CD4-positive, CD25-positive, alpha-beta regulatory T cell (primary cell): ENCODE measurements around the gene OR10A3. TPM values are rescaled to one million over a fixed set of nuclear protein-coding genes. Genes with fewer than 3 reads are reported as not detected.

ENCODE experiments used
- ATAC-seq, 2 donors: fragments of 150-1000 bp; cut with Tn5 transposase; one replicate each; pipeline ENCODE4 v1.10.0; 2021; ENCODE audit warnings: low read depth in 2 of 2, moderate number of reproducible peaks in 2 of 2, moderate library complexity in 1 of 2
- DNase-seq, 3 donors: peaks; one replicate each; pipeline versions ENCODE4 v3.0.0 to v3.0.0-alpha.2; 2012 to 2022; ENCODE audit warnings: mixed read lengths in 1 of 3
- H3K27ac ChIP-seq: one replicate; pipeline ENCODE4 v1.7.0; 2013; ENCODE audit warnings: mild to moderate bottlenecking, low read length; ENCODE audit not compliant: insufficient read depth, poor library complexity, severe bottlenecking
- H3K27me3 ChIP-seq: one replicate; pipeline ENCODE4 v1.7.0; 2013; ENCODE audit warnings: low read length; ENCODE audit not compliant: control insufficient read depth, insufficient read depth
- H3K36me3 ChIP-seq: one replicate; pipeline ENCODE4 v1.7.0; 2013; ENCODE audit warnings: mild to moderate bottlenecking, low read length, moderate library complexity; ENCODE audit not compliant: control insufficient read depth, insufficient read depth
- H3K4me1 ChIP-seq: 2 replicates; pipeline ENCODE4 v1.7.0; 2013; ENCODE audit warnings: mild to moderate bottlenecking, low read length; ENCODE audit not compliant: insufficient read depth, control insufficient read depth, poor library complexity, severe bottlenecking
- H3K4me3 ChIP-seq: one replicate; pipeline ENCODE4 v1.7.0; 2013; ENCODE audit warnings: low read depth, mild to moderate bottlenecking, low read length, moderate library complexity
- H3K9me3 ChIP-seq, 2 experiments: 1 replicate in 1 of 2; 2 replicates in 1 of 2; pipeline ENCODE4 v1.7.0; 2013; ENCODE audit warnings: low read length in 2 of 2, mild to moderate bottlenecking in 1 of 2, moderate library complexity in 1 of 2; ENCODE audit not compliant: control insufficient read depth in 2 of 2
- H3K27ac Mint-ChIP-seq, 3 donors: one replicate each; pipeline ENCODE4 v1.8.0; 2020 to 2022; ENCODE audit warnings: mild to moderate bottlenecking in 3 of 3, mixed read lengths in 3 of 3, moderate library complexity in 2 of 3
- H3K27me3 Mint-ChIP-seq: one replicate; pipeline ENCODE4 v1.8.0; 2022; ENCODE audit warnings: mild to moderate bottlenecking, mixed read lengths
- H3K36me3 Mint-ChIP-seq: one replicate; pipeline ENCODE4 v1.8.0; 2020; ENCODE audit warnings: mixed read lengths
- H3K4me1 Mint-ChIP-seq, 4 donors: one replicate each; pipeline ENCODE4 v1.8.0; 2020 to 2022; ENCODE audit warnings: mixed read lengths in 4 of 4, mild to moderate bottlenecking in 1 of 4
- H3K4me3 Mint-ChIP-seq, 4 donors: one replicate each; pipeline ENCODE4 v1.8.0; 2020 to 2022; ENCODE audit warnings: mild to moderate bottlenecking in 4 of 4, mixed read lengths in 4 of 4, moderate library complexity in 3 of 4
- H3K9me3 Mint-ChIP-seq, 7 donors: one replicate each; pipeline ENCODE4 v1.8.0; 2020 to 2022; ENCODE audit warnings: mixed read lengths in 7 of 7, mild to moderate bottlenecking in 3 of 7, moderate library complexity in 2 of 7
- polyA plus RNA-seq, 4 donors: library from polyadenylated mRNA; unstranded; fragments of 300-500 nt; fragmentation: Illumina TruSeq; gene quantifications; one replicate each; pipeline ENCODE4 v1.2.3, GENCODE V29; 2021
- total RNA-seq: library from RNA; stranded (reverse); gene quantifications from one replicate; pipeline ENCODE4 v1.2.3, GENCODE V29; 2022

Gene OR10A3
- total and polyA plus RNA-seq, 5 donors from 2014 or later: not detected

- Histone ChIP-seq H3K9me3 (no peaks in the 10 kb centered on the region), H3K27ac (no peak overlapping the region), H3K27me3 (no peaks in the 10 kb centered on the region), H3K36me3 (no peaks in the 10 kb centered on the region), H3K4me1 (no peaks in the 10 kb centered on the region), H3K4me3 (no peak overlapping the region)
- no peaks in the 10 kb centered on the region for H3K27me3 Mint-ChIP-seq
- H3K27ac Mint-ChIP-seq: no peak overlapping the region
- H3K4me3 Mint-ChIP-seq: no peak overlapping the region
- DNase-seq: no peak
- no peaks in the 10 kb centered on the region for H3K4me1 Mint-ChIP-seq
- H3K9me3 Mint-ChIP-seq: peaks cover 0 to 3% (median 0%) of the 10 kb centered on the region in 7 donors
- no peaks in the 10 kb centered on the region for H3K36me3 Mint-ChIP-seq
- ATAC-seq: no peak
These were observed 4.9 kb downstream of the OR10A3 start for GRCh38 chr11:7936615-7937014.

DNA sequence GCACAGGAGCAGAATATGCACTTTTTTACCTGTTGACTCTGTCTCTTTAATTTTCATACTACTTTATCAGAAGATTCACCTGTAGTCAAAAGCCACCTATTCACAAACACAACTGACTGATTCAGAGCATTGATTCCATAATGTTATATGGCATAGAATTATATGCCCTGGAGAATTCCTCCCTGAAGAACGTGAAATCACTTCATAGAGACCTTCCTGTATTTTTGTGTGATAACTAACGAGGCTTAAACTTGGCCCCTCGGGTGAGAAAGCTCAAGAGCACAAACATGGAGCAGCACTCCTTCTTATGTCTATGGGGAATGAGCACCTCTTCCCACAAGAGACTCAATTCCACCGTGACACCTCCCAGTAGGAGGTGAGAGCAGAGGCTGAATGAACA is 10.3 kb downstream of the OR10A3 start, which contains the start of gene OR10A6:
OR10A6 (minus strand) TSS at position 101 of the 400 bp plus-strand sequence. CDS start 2,606 bp downstream, outside the sequence.
- no peaks in the 10 kb centered on the region for H3K36me3 ChIP-seq
- Mint-ChIP-seq H3K4me3 (no peak within 1 kb of the TSS), H3K9me3 (peaks cover 0 to 5% (median 0%) of the 10 kb centered on the region in 7 donors), H3K36me3 (no peaks in the 10 kb centered on the region), H3K27me3 (peaks cover 4% of the 10 kb centered on the region), H3K27ac (no peak within 1 kb of the TSS), H3K4me1 (no peaks in the 10 kb centered on the region)
- H3K27ac ChIP-seq: no peak within 1 kb of the TSS
- H3K9me3 ChIP-seq: no peaks in the 10 kb centered on the region
- H3K27me3 ChIP-seq: no peaks in the 10 kb centered on the region
- ATAC-seq (no peak), DNase-seq (no peak)
- no peaks in the 10 kb centered on the region for H3K4me1 ChIP-seq
- no peak within 1 kb of the TSS for H3K4me3 ChIP-seq

GRCh38 chr11:7927635-7928034 is 13.9 kb downstream of the OR10A3 start:
- Histone ChIP-seq H3K27ac (no peak overlapping the region), H3K36me3 (no peaks in the 10 kb centered on the region), H3K4me1 (no peaks in the 10 kb centered on the region), H3K27me3 (no peaks in the 10 kb centered on the region), H3K4me3 (no peak overlapping the region), H3K9me3 (no peaks in the 10 kb centered on the region)
- Mint-ChIP-seq H3K4me3 (no peak overlapping the region), H3K36me3 (no peaks in the 10 kb centered on the region), H3K4me1 (no peaks in the 10 kb centered on the region), H3K27ac (no peak overlapping the region), H3K9me3 (peaks cover 0 to 5% (median 0%) of the 10 kb centered on the region in 7 donors), H3K27me3 (peaks cover 4% of the 10 kb centered on the region)
- ATAC-seq (no peak), DNase-seq (no peak)

- H3K27me3 Mint-ChIP-seq: peaks cover 4% of the 10 kb centered on the region
- no peak overlapping the region for H3K27ac Mint-ChIP-seq
- Histone ChIP-seq H3K27me3 (no peaks in the 10 kb centered on the region), H3K4me1 (no peaks in the 10 kb centered on the region), H3K9me3 (no peaks in the 10 kb centered on the region), H3K4me3 (no peak overlapping the region), H3K27ac (no peak overlapping the region), H3K36me3 (no peaks in the 10 kb centered on the region)
- no peaks in the 10 kb centered on the region for H3K36me3 Mint-ChIP-seq
- H3K4me1 Mint-ChIP-seq: no peaks in the 10 kb centered on the region
- no peak overlapping the region for H3K4me3 Mint-ChIP-seq
- no peak for DNase-seq
- H3K9me3 Mint-ChIP-seq: peaks cover 0 to 4% (median 0%) of the 10 kb centered on the region in 7 donors
- ATAC-seq: no peak
These were observed 17.0 kb downstream of the OR10A3 start for GRCh38 chr11:7924536-7924935.

DNA sequence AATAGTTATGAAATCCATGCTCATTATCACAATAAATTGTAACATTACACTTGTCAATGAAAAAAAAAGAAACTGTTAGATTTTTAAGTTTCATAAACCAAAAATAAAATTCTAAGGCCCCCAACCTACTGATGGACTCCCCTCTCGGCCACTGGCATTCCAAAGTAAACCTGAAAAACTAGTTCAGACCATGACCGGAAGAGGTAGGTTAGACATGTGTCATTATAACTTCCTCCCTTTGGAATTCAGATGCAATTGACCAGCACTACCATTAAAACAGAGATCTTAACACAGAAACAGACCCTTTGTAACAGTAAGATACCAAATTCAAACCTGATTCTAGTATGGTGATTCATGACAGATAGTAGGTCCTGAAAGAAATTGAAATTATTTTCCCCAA is 23.4 kb downstream of the OR10A3 start:
- Histone ChIP-seq H3K4me3 (no peak overlapping the region), H3K27ac (no peak overlapping the region), H3K27me3 (no peaks in the 10 kb centered on the region), H3K36me3 (no peaks in the 10 kb centered on the region), H3K9me3 (no peaks in the 10 kb centered on the region), H3K4me1 (no peaks in the 10 kb centered on the region)
- ATAC-seq (no peak), DNase-seq (no peak)
- H3K4me1 Mint-ChIP-seq: no peaks in the 10 kb centered on the region
- H3K27me3 Mint-ChIP-seq: peaks cover 4% of the 10 kb centered on the region
- peaks cover 0 to 2% (median 0%) of the 10 kb centered on the region in 7 donors for H3K9me3 Mint-ChIP-seq
- H3K4me3 Mint-ChIP-seq: no peak overlapping the region
- no peaks in the 10 kb centered on the region for H3K36me3 Mint-ChIP-seq
- no peak overlapping the region for H3K27ac Mint-ChIP-seq

GRCh38 chr11:7911011-7911410 is 30.5 kb downstream of the OR10A3 start:
- DNase-seq (no peak), ATAC-seq (no peak)
- Histone ChIP-seq H3K4me3 (no peak overlapping the region), H3K36me3 (no peaks in the 10 kb centered on the region), H3K27ac (no peak overlapping the region), H3K9me3 (no peaks in the 10 kb centered on the region), H3K4me1 (no peaks in the 10 kb centered on the region), H3K27me3 (peaks cover 2% of the 10 kb centered on the region)
- H3K4me3 Mint-ChIP-seq: no peak overlapping the region
- H3K27me3 Mint-ChIP-seq: peaks cover 13% of the 10 kb centered on the region
- H3K36me3 Mint-ChIP-seq: no peaks in the 10 kb centered on the region
- no peak overlapping the region for H3K27ac Mint-ChIP-seq
- H3K9me3 Mint-ChIP-seq: peaks cover 0 to 2% (median 0%) of the 10 kb centered on the region in 7 donors
- no peaks in the 10 kb centered on the region for H3K4me1 Mint-ChIP-seq

DNA sequence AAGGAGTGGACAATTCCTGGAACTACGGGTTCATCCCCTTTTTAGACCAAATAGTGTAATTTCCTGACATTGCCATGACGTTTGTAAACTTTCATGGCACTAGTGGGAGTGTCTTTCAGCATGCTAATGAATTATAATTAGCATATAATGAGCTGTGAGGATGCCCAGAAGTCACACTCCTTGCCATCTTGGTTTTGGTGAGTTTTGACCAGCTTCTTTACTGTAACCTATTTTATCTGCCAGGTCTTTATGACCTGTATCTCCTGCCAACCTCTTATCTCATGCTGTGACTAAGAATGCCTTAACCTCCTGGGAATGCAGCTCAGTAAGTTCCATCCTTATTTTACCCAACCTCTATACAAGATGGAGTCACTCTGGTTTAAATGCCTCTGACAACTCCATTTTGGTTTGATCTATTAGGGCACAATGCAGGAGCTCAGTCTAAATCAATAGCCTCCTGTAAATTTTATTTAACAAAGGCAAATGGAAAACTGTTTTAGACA is 31.2 kb downstream of the OR10A3 start:
- Histone ChIP-seq H3K27me3 (peaks cover 2% of the 10 kb centered on the region), H3K9me3 (no peaks in the 10 kb centered on the region), H3K27ac (no peak overlapping the region), H3K4me3 (no peak overlapping the region), H3K4me1 (no peaks in the 10 kb centered on the region), H3K36me3 (no peaks in the 10 kb centered on the region)
- peaks cover 0 to 2% (median 0%) of the 10 kb centered on the region in 7 donors for H3K9me3 Mint-ChIP-seq
- H3K27me3 Mint-ChIP-seq: peaks cover 19% of the 10 kb centered on the region
- no peaks in the 10 kb centered on the region for H3K36me3 Mint-ChIP-seq
- ATAC-seq (no peak), DNase-seq (no peak)
- H3K27ac Mint-ChIP-seq: no peak overlapping the region
- peaks cover 0 to under 1% (median 0%) of the 10 kb centered on the region in 4 donors for H3K4me1 Mint-ChIP-seq
- H3K4me3 Mint-ChIP-seq: no peak overlapping the region

DNA sequence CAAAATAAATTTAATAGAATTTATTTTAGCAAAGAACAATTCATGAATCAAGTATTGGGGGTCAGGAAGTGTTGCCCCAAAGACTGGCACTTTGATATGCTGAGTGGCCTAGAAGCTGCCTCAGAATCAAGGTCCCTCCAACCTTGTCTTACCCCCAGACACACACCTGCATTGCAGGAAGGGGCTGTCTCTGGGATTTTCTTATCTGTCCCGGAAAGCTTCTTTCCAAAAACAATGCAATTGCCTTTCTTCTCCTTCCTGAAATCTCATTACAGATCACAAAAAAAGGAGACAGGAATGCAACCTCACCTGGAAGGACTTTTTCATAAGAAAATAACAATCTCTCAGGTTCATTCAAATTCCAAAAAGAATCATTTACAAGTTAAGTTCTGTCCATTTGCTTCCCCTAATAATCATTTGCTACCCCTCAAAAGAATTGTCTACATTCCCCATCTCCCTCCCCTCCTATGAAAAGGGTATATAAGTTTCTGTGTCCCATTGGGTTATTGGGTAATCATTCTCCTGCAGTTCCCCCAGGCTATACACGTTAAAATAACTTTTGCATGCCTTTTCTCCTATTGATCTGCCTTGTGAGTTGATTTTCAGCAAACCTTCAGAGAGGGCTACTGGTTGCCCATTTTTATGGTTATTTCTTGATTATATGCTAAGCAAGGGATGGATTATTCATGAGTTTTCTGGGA is 31.8 kb downstream of the OR10A3 start:
- H3K27ac ChIP-seq: no peak overlapping the region
- no peak overlapping the region for H3K4me3 ChIP-seq
- Mint-ChIP-seq H3K27ac (no peak overlapping the region), H3K9me3 (peaks cover 0 to 2% (median 0%) of the 10 kb centered on the region in 7 donors), H3K4me3 (no peak overlapping the region), H3K4me1 (peaks cover 0 to 4% (median 0%) of the 10 kb centered on the region in 4 donors), H3K36me3 (no peaks in the 10 kb centered on the region), H3K27me3 (peaks cover 19% of the 10 kb centered on the region)
- no peaks in the 10 kb centered on the region for H3K36me3 ChIP-seq
- H3K27me3 ChIP-seq: peaks cover 2% of the 10 kb centered on the region
- H3K9me3 ChIP-seq: no peaks in the 10 kb centered on the region
- DNase-seq: no peak
- H3K4me1 ChIP-seq: no peaks in the 10 kb centered on the region
- no peak for ATAC-seq
